H1 (cell line): ENCODE data around the gene TXNDC2. TPM values are rescaled to one million over a fixed set of nuclear protein-coding genes. Genes with fewer than 3 reads are reported as not detected.

ENCODE experiments used
- CTCF ChIA-PET: fragments of 300-600 bp; sonication (Branson Sonifier 250); formaldehyde crosslinking; loops from one replicate; lab custom pipeline; 2021; ENCODE audit not compliant: partially characterized antibody; lab: Charles Lee
- POLR2A ChIA-PET: fragments of 300-600 bp; sonication (Branson Sonifier 250); formaldehyde crosslinking; loops from one replicate; lab custom pipeline; 2021; ENCODE audit warnings: inconsistent platforms; ENCODE audit not compliant: partially characterized antibody; lab: Charles Lee
- DNase-seq, 2 experiments: peaks; one replicate each; pipeline versions ENCODE4 v3.0.0 to v3.0.0-alpha.2; 2010 to 2022; ENCODE audit warnings: low spot score in 2 of 2, low read depth in 1 of 2, mixed read lengths in 1 of 2
- FAIRE-seq: peaks from 2 replicates; lab custom pipeline; 2011; peaks lifted over from hg19 to GRCh38; lab: Jason Lieb, UNC
- H2AFZ ChIP-seq: 2 replicates; pipeline ENCODE4 v1.8.1; 2012; ENCODE audit warnings: low read length, inconsistent platforms
- H2AK5ac ChIP-seq: 2 replicates; pipeline ENCODE4 v1.6.1; 2013; ENCODE audit warnings: low read depth, low read length
- H2BK120ac ChIP-seq: replicated peaks from 2 replicates; pipeline ENCODE3; 2013; ENCODE audit warnings: low read depth, low read length, inconsistent platforms
- H2BK12ac ChIP-seq: 2 replicates; pipeline ENCODE4 v1.6.1; 2013; ENCODE audit warnings: low read depth, low read length
- H2BK15ac ChIP-seq: 2 replicates; pipeline ENCODE4 v1.6.1; 2013; ENCODE audit warnings: low read length
- H2BK20ac ChIP-seq: 2 replicates; pipeline ENCODE4 v1.6.1; 2013; ENCODE audit warnings: low read length
- H2BK5ac ChIP-seq: 2 replicates; pipeline ENCODE4 v1.6.1; 2013; ENCODE audit warnings: low read depth, low read length
- H3K14ac ChIP-seq: 2 replicates; pipeline ENCODE4 v1.6.1; 2013; ENCODE audit warnings: inconsistent platforms; ENCODE audit not compliant: insufficient read length
- H3K18ac ChIP-seq: 2 replicates; pipeline ENCODE4 v1.6.1; 2013; ENCODE audit warnings: low read length; ENCODE audit errors: extremely low read depth
- H3K23ac ChIP-seq: 2 replicates; pipeline ENCODE4 v1.6.1; 2013; ENCODE audit warnings: inconsistent platforms; ENCODE audit not compliant: insufficient read length
- H3K23me2 ChIP-seq: 2 replicates; pipeline ENCODE4 v1.6.1; 2013; ENCODE audit warnings: low read depth, low read length
- H3K27ac ChIP-seq: 2 replicates; pipeline ENCODE4 v1.6.1; 2011; ENCODE audit warnings: low read depth, low read length, inconsistent platforms
- H3K27me3 ChIP-seq, 4 experiments: replicated peaks in 1 of 4; 1 replicate in 1 of 4; 2 replicates in 3 of 4; pipeline versions ENCODE4 v1.6.1 to v1.8.1; 2011 to 2013; ENCODE audit warnings: low read length in 3 of 4, mild to moderate bottlenecking in 3 of 4, inconsistent platforms in 2 of 4, mixed read lengths in 2 of 4, moderate library complexity in 1 of 4; ENCODE audit not compliant: control insufficient read depth in 3 of 4, insufficient read depth in 3 of 4; ENCODE audit errors: extremely low read depth in 1 of 4
- H3K36me3 ChIP-seq, 4 experiments: 2 replicates each; pipeline versions ENCODE4 v1.6.1 to v1.8.1; 2011 to 2013; ENCODE audit warnings: mild to moderate bottlenecking in 4 of 4, low read length in 3 of 4, moderate library complexity in 2 of 4, control low read depth in 1 of 4, inconsistent platforms in 1 of 4; ENCODE audit not compliant: insufficient read depth in 4 of 4, control insufficient read depth in 2 of 4
- H3K4ac ChIP-seq: replicated peaks from 2 replicates; pipeline ENCODE3; 2013; ENCODE audit warnings: low read length, low read depth, mixed read lengths, inconsistent platforms; ENCODE audit not compliant: insufficient read length
- H3K4me1 ChIP-seq, 4 experiments: replicated peaks in 1 of 4; 1 replicate in 1 of 4; 2 replicates in 3 of 4; pipeline versions ENCODE4 v1.6.1 to v1.8.1; 2011 to 2013; ENCODE audit warnings: low read length in 3 of 4, inconsistent platforms in 2 of 4, mixed read lengths in 1 of 4; ENCODE audit not compliant: insufficient read depth in 4 of 4, control insufficient read depth in 3 of 4
- H3K4me2 ChIP-seq, 2 experiments: 2 replicates each; pipeline versions ENCODE4 v1.6.1 to v1.8.1; 2011 to 2013; ENCODE audit warnings: low read depth in 2 of 2, low read length in 2 of 2, control low read depth in 1 of 2, inconsistent platforms in 1 of 2, mild to moderate bottlenecking in 1 of 2; ENCODE audit not compliant: insufficient read depth in 1 of 2
- H3K4me3 ChIP-seq, 4 experiments: fragments of 200-600, 300-600 bp in 1 of 4; sonication (generic), shearing (Covaris generic), sonication (Bioruptor Twin) in 1 of 4; 2 replicates each; pipeline versions ENCODE4 v1.5.1 to v1.8.1; 2011 to 2016; ENCODE audit warnings: low read length in 4 of 4, low read depth in 3 of 4, control low read depth in 2 of 4, inconsistent platforms in 2 of 4, mild to moderate bottlenecking in 2 of 4, mixed read lengths in 1 of 4, moderate library complexity in 1 of 4; ENCODE audit not compliant: insufficient read depth in 2 of 4; ENCODE audit errors: extremely low read depth in 1 of 4
- H3K56ac ChIP-seq: replicated peaks from 2 replicates; pipeline ENCODE3; 2013; ENCODE audit warnings: low read depth, mild to moderate bottlenecking, mixed read lengths, low read length, inconsistent platforms; ENCODE audit not compliant: insufficient read length
- H3K79me1 ChIP-seq: 2 replicates; pipeline ENCODE4 v1.6.1; 2013; ENCODE audit warnings: low read depth, low read length, control low read depth
- H3K79me2 ChIP-seq, 2 experiments: 2 replicates each; pipeline versions ENCODE4 v1.6.1 to v1.8.1; 2012 to 2013; ENCODE audit warnings: low read length in 2 of 2, mild to moderate bottlenecking in 2 of 2, inconsistent platforms in 1 of 2; ENCODE audit not compliant: insufficient read depth in 2 of 2, control insufficient read depth in 1 of 2
- H3K9ac ChIP-seq, 4 experiments: replicated peaks in 1 of 4; 1 replicate in 1 of 4; 2 replicates in 3 of 4; pipeline versions ENCODE4 v1.6.1 to v1.8.1; 2011 to 2013; ENCODE audit warnings: low read depth in 3 of 4, low read length in 3 of 4, control low read depth in 2 of 4, mild to moderate bottlenecking in 2 of 4, moderate library complexity in 2 of 4, inconsistent platforms in 1 of 4; ENCODE audit errors: extremely low read depth in 1 of 4
- H3K9me3 ChIP-seq, 2 experiments: 2 replicates each; pipeline versions ENCODE4 v1.6.1 to v1.8.1; 2012 to 2013; ENCODE audit warnings: mild to moderate bottlenecking in 2 of 2, moderate library complexity in 2 of 2, control low read depth in 1 of 2, inconsistent platforms in 1 of 2, low read depth in 1 of 2, low read length in 1 of 2, mixed read lengths in 1 of 2; ENCODE audit not compliant: insufficient read depth in 2 of 2
- H4K20me1 ChIP-seq, 2 experiments: replicated peaks in 1 of 2; 2 replicates each; pipeline versions ENCODE3 to v1.8.1; 2011 to 2013; ENCODE audit warnings: inconsistent platforms in 2 of 2, low read length in 2 of 2, mild to moderate bottlenecking in 1 of 2; ENCODE audit not compliant: insufficient read depth in 2 of 2, control insufficient read depth in 1 of 2
- H4K5ac ChIP-seq: 2 replicates; pipeline ENCODE4 v1.6.1; 2013; ENCODE audit warnings: low read length, low read depth, mixed read lengths, inconsistent platforms; ENCODE audit not compliant: insufficient read length
- H4K8ac ChIP-seq: 2 replicates; pipeline ENCODE4 v1.8.0; 2013; ENCODE audit warnings: mild to moderate bottlenecking, moderate library complexity, low read length, inconsistent platforms; ENCODE audit not compliant: insufficient read depth; ENCODE audit errors: extremely low read depth
- H4K91ac ChIP-seq: replicated peaks from 2 replicates; pipeline ENCODE3; 2013; ENCODE audit warnings: low read length, mixed read lengths, inconsistent platforms; ENCODE audit not compliant: insufficient read length
- KDM4A ChIP-seq: IDR thresholded peaks from one replicate; pipeline ENCODE4 v1.7.1; 2012; ENCODE audit warnings: low read depth, mild to moderate bottlenecking, moderate library complexity, low read length, inconsistent platforms; ENCODE audit not compliant: severe bottlenecking
- MAX ChIP-seq: IDR thresholded peaks from 2 replicates; pipeline ENCODE4 v1.6.1; 2012; ENCODE audit warnings: inconsistent platforms
- POLR2AphosphoS5 ChIP-seq: IDR thresholded peaks from 2 replicates; pipeline ENCODE4 v1.6.1; 2011; ENCODE audit warnings: low read depth, low read length
- RNF2 ChIP-seq: fragments of 200-900, 300-1000 bp; sonication (generic); IDR thresholded peaks from 2 replicates; pipeline ENCODE4 v1.7.1; 2016; ENCODE audit warnings: borderline replicate concordance, low read depth, mild to moderate bottlenecking, antibody characterized with exemption, low read length; ENCODE audit not compliant: poor library complexity, severe bottlenecking; ENCODE audit errors: missing control alignments
- SP1 ChIP-seq: IDR thresholded peaks from 2 replicates; pipeline ENCODE4 v1.6.1; 2011; ENCODE audit warnings: low read depth, low read length
- TAF7 ChIP-seq: optimal IDR thresholded peaks from 2 replicates; pipeline ENCODE3; 2011; ENCODE audit warnings: low read depth, mild to moderate bottlenecking, inconsistent platforms, low read length, moderate library complexity, borderline replicate concordance
- WGBS, 2 experiments: shearing (Covaris generic) in 1 of 2; methylation state at CpG; one replicate each; pipeline versions ENCODE4 v1.1.6 to v1.1.7; 2013 to 2015; ENCODE audit warnings: low lambda C conversion rate in 2 of 2, mixed read lengths in 2 of 2, inconsistent platforms in 1 of 2, low coverage in 1 of 2, missing lambda C conversion rate in 1 of 2; ENCODE audit not compliant: insufficient replicate concordance in 2 of 2, insufficient coverage in 1 of 2, insufficient read length in 1 of 2; ENCODE audit errors: extremely low coverage in 1 of 2, missing lambda C conversion rate in 1 of 2; 5-methylcytosine and 5-hydroxymethylcytosine counted together
- polyA plus RNA-seq, 7 experiments: library from polyadenylated mRNA; depleted of rRNA in 3 of 7; stranded (reverse) in 5 of 7; unstranded in 2 of 7; fragments of >200 nt in 5 of 7; fragments of 200-250 nt in 2 of 7; gene quantifications; 1 replicate in 5 of 7; 2 replicates in 1 of 7; 4 replicates in 1 of 7; pipeline versions ENCODE4 v1.2.1 to v1.2.3, GENCODE V29; 2011 to 2013; ENCODE audit warnings: missing spikeins in 2 of 7, mixed read lengths in 2 of 7
- total RNA-seq: library from RNA; stranded (reverse); fragmentation: NEBNext Ultra II Directional; extraction: Animal tissue kit (Norgen Biotek cat#: 25700); gene quantifications from 2 replicates; pipeline ENCODE4 v1.2.1, GENCODE V29; 2021
- TF ChIP-seq, protein P1 (sequence below): IDR thresholded peaks from 2 replicates; pipeline ENCODE4 v1.6.1; 2011; ENCODE audit warnings: low read length, improper control_type of control experiment

Gene TXNDC2
- total and polyA plus RNA-seq, 2 of the 8 experiments (the other 6 are each of a cell fraction or from before 2014, with no cell fraction given): 0.09 TPM; not detected in 1

DNA sequence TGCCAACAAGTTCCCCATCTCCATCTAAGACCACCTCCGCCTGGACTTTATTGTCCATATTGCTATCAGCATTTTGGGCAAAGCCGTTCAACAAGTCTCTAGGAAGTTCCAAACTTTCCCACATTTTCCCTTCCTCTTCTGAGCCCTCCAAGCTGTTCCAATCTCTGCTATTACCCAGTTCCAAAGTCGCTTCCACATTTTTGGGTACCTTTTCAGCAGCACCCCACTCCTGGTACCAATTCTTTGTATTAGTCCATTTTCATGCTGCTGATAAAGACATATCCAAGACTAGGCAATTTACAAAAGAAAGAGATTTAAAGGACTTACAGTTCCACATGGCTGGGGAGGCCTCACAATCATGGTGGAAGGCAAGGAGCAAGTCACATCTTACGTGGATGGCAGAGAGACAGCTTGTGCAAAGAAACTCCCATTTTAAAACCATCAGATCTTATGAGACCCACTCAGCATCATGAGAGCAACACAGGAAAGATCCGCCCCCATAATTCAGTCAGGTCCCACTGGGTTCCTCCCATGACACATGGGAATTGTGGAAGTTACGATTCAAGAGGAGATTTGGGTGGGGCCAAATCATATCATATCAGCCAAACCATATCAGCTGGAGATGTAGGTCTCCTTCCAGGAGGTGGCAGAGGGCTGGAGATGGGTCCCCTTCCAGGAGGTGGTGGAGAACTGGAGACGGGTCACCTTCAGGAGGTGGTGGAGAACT, 19.8 kb upstream of the TXNDC2 start:
- H3K14ac ChIP-seq: no peak overlapping the region
- no peak overlapping the region for H4K5ac ChIP-seq
- H3K56ac ChIP-seq: no peak overlapping the region
- no peak overlapping the region for H3K23ac ChIP-seq
- ChIA-PET POLR2A (no interaction called here), CTCF (interaction anchor here (1.4 kb wide), 1 partner anchor 9 kb away, joined by 3 read pairs; no protein-coding TSS in a partner anchor)
- peaks cover 12 to 17% of the 10 kb centered on the region in 2 experiments; a peak in 3 of 4 replicates for H3K9me3 ChIP-seq
- no peak overlapping the region for H3K27ac ChIP-seq
- H2AK5ac ChIP-seq: no peak overlapping the region
- H3K9ac ChIP-seq: no peak overlapping the region
- H2BK20ac ChIP-seq: no peak overlapping the region
- no peak overlapping the region for H3K4me2 ChIP-seq
- H3K4ac ChIP-seq: no peak overlapping the region
- no peak for TF ChIP-seq POLR2AphosphoS5
- no peak for TF ChIP-seq KDM4A
- TF ChIP-seq RNF2: no peak
- TF ChIP-seq, protein P1, sequence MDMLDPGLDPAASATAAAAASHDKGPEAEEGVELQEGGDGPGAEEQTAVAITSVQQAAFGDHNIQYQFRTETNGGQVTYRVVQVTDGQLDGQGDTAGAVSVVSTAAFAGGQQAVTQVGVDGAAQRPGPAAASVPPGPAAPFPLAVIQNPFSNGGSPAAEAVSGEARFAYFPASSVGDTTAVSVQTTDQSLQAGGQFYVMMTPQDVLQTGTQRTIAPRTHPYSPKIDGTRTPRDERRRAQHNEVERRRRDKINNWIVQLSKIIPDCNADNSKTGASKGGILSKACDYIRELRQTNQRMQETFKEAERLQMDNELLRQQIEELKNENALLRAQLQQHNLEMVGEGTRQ: no peak
- no peak for TF ChIP-seq TAF7
- no peak for TF ChIP-seq SP1
- TF ChIP-seq MAX: no peak
- H3K27me3 ChIP-seq: peaks cover 0 to 2% (median 0%) of the 10 kb centered on the region in 4 experiments; a peak in 1 of 7 replicates
- DNase-seq: no peak
- H2BK12ac ChIP-seq: no peak overlapping the region
- no peak overlapping the region for H4K8ac ChIP-seq
- H3K79me1 ChIP-seq: no peaks in the 10 kb centered on the region
- H2AFZ ChIP-seq: no peak overlapping the region
- H4K91ac ChIP-seq: no peak overlapping the region
- no peak overlapping the region for H2BK120ac ChIP-seq
- WGBS, 2 experiments: 86% methylated on average over 7 of the region's 7 CpGs; no CpG with 5 or more reads in 1 of the 2 experiments
- H2BK5ac ChIP-seq: no peak overlapping the region
- no peaks in the 10 kb centered on the region; the same call in 1 of the 2 replicates for H3K23me2 ChIP-seq
- H3K4me1 ChIP-seq: peaks cover 0 to 11% (median 7%) of the 10 kb centered on the region in 4 experiments; a peak in 3 of 7 replicates
- H3K36me3 ChIP-seq: no peaks in the 10 kb centered on the region; a peak in 1 of 8 replicates
- no peaks in the 10 kb centered on the region for H4K20me1 ChIP-seq
- no peak overlapping the region for H3K18ac ChIP-seq
- H3K79me2 ChIP-seq: no peaks in the 10 kb centered on the region
- no peak overlapping the region for H2BK15ac ChIP-seq
- H3K4me3 ChIP-seq: no peak overlapping the region
- FAIRE-seq: no peak
